Endothelial cell (in vitro differentiated cells): ENCODE data around the gene BCAT1. TPM values are rescaled to one million over a fixed set of nuclear protein-coding genes. Genes with fewer than 3 reads are reported as not detected.
"Not testable (repeated sequence)": the region's sequence is repeated elsewhere in the genome, so short reads cannot be mapped to it uniquely, and the experiment has no call there.

Experiments used
- DNase-seq: peaks from one replicate; pipeline ENCODE4 v3.0.0; 2021; ENCODE audit warnings: low spot score
- H3K27ac Mint-ChIP-seq: one replicate; pipeline ENCODE4 v1.8.0; 2021; ENCODE audit warnings: mixed read lengths, inconsistent platforms; ENCODE audit not compliant: unreplicated experiment
- H3K27me3 Mint-ChIP-seq: one replicate; pipeline ENCODE4 v1.8.0; 2021; ENCODE audit warnings: mild to moderate bottlenecking, moderate library complexity, mixed read lengths, inconsistent platforms; ENCODE audit not compliant: unreplicated experiment
- H3K36me3 Mint-ChIP-seq: one replicate; pipeline ENCODE4 v1.8.0; 2021; ENCODE audit warnings: mild to moderate bottlenecking, low read depth, mixed read lengths, inconsistent platforms; ENCODE audit not compliant: unreplicated experiment
- H3K4me1 Mint-ChIP-seq: one replicate; pipeline ENCODE4 v1.8.0; 2021; ENCODE audit warnings: mild to moderate bottlenecking, mixed read lengths, inconsistent platforms; ENCODE audit not compliant: unreplicated experiment
- H3K4me3 Mint-ChIP-seq: one replicate; pipeline ENCODE4 v1.8.0; 2021; ENCODE audit warnings: mild to moderate bottlenecking, mixed read lengths, inconsistent platforms; ENCODE audit not compliant: unreplicated experiment
- H3K9me3 Mint-ChIP-seq: one replicate; pipeline ENCODE4 v1.8.0; 2021; ENCODE audit warnings: mixed read lengths, inconsistent platforms; ENCODE audit not compliant: unreplicated experiment
- total RNA-seq: library from RNA; stranded (reverse); fragmentation: NEBNext Ultra II Directional; extraction: Animal tissue kit (Norgen Biotek cat#: 25700); gene quantifications from one replicate; pipeline ENCODE4 v1.2.1, GENCODE V29; 2021; ENCODE audit not compliant: unreplicated experiment
- TF ChIP-seq, protein P1 (sequence below): fragments of 200-600 bp; sonication (generic); IDR thresholded peaks from one replicate; pipeline ENCODE4 v1.5.0; 2021; ENCODE audit warnings: antibody characterized with exemption; ENCODE audit not compliant: unreplicated experiment

Gene BCAT1
- total RNA-seq, 1 donor from 2014 or later: 110 TPM

DNA sequence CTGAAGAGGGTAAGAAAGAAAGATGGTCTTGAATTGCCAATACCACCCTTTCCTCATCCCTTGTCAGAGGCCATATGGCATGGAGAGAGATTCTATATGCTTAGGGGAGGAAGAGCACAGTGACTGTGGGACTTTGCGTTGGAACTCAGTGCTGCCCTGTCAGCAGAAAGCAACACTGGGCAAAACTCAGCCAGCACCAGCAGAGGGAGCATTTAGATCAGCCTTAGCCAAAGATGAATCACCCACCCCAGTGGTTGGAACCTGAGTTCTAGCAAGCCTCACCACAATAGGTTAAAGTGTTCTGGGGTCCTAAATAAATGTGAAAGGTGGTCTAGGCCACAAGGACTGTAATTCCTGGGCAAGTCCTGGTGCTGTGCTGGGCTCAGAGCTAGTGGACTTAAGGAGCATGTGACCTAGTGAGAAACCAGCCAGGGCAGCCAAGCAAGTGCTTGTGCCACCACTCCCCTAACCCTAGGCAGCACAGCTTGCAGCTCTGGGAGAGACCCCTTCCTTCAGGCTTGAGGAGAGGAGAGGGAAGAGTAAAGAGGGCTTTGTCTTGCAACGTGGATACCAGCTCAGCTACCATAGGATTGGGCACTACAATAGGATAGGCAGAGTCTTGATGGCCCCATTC, 11.4 kb upstream of the BCAT1 start:
- no peaks in the 10 kb centered on the region for H3K9me3 Mint-ChIP-seq

DNA sequence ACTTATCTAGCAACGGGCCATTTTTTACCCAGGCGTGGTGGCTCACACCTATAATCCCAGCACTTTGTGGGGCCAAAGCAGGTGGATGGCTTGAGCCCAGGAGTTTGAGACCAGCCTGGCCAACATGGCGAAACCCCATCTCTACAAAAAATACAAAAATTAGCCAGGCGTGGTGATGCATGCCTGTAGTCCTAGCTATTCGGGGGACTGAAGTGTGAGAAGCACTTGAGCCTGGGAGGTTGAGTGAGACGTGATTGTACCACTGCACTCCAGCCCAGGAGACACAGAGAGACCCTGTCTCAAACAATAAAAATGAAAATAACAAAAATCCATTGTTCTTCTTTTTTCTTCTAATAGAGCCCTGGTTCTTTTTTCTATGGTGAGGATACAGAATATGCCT, 7.5 kb upstream of the BCAT1 start:
- not testable (repeated sequence) for DNase-seq, H3K4me1 Mint-ChIP-seq, H3K36me3 Mint-ChIP-seq, H3K27ac Mint-ChIP-seq, H3K4me3 Mint-ChIP-seq, H3K27me3 Mint-ChIP-seq, H3K9me3 Mint-ChIP-seq

More for the DNA sequence above, 11.4 kb upstream of the BCAT1 start:
- Mint-ChIP-seq H3K27me3 (peaks cover 5% of the 10 kb centered on the region), H3K4me1 (no peaks in the 10 kb centered on the region), H3K36me3 (peaks cover 3% of the 10 kb centered on the region), H3K4me3 (no peak overlapping the region), H3K27ac (no peak overlapping the region)
- TF ChIP-seq, protein P1, sequence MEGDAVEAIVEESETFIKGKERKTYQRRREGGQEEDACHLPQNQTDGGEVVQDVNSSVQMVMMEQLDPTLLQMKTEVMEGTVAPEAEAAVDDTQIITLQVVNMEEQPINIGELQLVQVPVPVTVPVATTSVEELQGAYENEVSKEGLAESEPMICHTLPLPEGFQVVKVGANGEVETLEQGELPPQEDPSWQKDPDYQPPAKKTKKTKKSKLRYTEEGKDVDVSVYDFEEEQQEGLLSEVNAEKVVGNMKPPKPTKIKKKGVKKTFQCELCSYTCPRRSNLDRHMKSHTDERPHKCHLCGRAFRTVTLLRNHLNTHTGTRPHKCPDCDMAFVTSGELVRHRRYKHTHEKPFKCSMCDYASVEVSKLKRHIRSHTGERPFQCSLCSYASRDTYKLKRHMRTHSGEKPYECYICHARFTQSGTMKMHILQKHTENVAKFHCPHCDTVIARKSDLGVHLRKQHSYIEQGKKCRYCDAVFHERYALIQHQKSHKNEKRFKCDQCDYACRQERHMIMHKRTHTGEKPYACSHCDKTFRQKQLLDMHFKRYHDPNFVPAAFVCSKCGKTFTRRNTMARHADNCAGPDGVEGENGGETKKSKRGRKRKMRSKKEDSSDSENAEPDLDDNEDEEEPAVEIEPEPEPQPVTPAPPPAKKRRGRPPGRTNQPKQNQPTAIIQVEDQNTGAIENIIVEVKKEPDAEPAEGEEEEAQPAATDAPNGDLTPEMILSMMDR: peak; percentile 40
- DNase-seq: peak; percentile 61

DNA sequence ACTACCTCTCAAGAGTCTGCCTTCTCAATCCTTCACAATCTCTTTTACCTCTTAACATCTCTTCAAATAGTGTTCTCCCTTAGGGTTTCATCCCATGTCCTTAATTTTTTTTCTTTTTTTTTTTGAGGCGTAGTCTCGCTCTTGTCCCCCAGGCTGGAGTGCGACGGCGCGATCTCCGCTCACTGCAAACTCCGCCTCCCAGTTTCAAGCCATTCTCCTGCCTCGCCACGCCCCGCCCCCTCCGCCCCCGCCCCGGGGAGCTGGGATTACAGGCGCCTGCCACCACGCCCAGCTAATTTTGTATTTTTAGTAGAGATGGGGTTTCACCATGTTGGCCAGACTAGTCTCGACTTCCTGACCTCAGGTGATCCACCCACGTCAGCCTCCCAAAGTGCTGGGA, 7.0 kb upstream of the BCAT1 start:
- TF ChIP-seq, protein P1: no peak
- Mint-ChIP-seq H3K36me3 (no peaks in the 10 kb centered on the region), H3K9me3 (no peaks in the 10 kb centered on the region), H3K27me3 (peaks cover 2% of the 10 kb centered on the region), H3K27ac (no peak overlapping the region), H3K4me3 (no peak overlapping the region), H3K4me1 (peaks cover 4% of the 10 kb centered on the region)
- no peak for DNase-seq

DNA sequence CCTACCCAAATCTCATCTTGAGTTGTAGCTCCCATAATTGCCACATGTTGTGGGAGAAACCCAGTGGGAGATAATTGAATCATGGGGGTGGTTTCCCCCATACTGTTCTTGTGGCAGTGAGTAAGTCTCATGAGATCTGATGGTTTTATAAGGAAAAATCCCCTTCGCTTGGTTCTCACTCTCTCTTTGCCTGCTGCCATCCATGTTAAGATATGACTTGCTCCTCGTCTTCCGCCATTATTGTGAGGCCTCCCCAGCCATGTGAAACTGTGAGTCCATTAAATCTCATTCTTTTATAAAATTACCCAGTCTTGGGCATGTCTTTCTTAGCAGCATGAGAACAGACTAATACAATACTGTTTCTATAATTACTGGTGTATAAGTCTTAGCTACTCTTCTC, 6.5 kb upstream of the BCAT1 start:
- H3K36me3 Mint-ChIP-seq: no peaks in the 10 kb centered on the region
- no peaks in the 10 kb centered on the region for H3K9me3 Mint-ChIP-seq
- no peak for DNase-seq
- TF ChIP-seq, protein P1: no peak
- peaks cover 4% of the 10 kb centered on the region for H3K4me1 Mint-ChIP-seq
- no peak overlapping the region for H3K27ac Mint-ChIP-seq
- H3K27me3 Mint-ChIP-seq: peaks cover 2% of the 10 kb centered on the region
- no peak overlapping the region for H3K4me3 Mint-ChIP-seq

DNA sequence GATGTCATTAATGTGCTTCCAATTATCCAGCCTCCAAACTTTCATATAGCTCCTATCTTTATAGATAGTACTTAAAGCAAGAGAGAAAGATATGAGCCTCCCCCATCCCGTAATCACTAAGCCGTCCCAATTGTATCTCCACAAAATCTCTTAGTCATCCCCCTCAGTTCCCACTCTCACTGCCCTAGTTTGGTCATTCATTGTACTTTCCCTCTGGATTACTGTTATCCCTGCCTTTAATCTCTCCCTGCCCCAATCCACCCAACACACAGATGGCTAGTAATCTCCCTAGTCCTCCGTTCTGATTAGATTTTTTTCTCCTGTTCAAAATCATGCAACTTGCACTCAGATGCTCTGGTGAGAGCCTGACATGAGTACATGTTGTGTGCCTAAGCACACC, 5.4 kb upstream of the BCAT1 start:
- TF ChIP-seq, protein P1: no peak
- Mint-ChIP-seq H3K4me3 (no peak overlapping the region), H3K4me1 (peaks cover 4% of the 10 kb centered on the region), H3K27ac (no peak overlapping the region), H3K27me3 (peaks cover 2% of the 10 kb centered on the region), H3K36me3 (no peaks in the 10 kb centered on the region), H3K9me3 (no peaks in the 10 kb centered on the region)
- DNase-seq: no peak
